ENCODE data around the gene GLS.
"Not testable (repeated sequence)": the region's sequence is repeated elsewhere in the genome, so short reads cannot be mapped to it uniquely, and the experiment has no call there.

GLS gene

GRCh38 chr2:190987938-190988337 lies 107.3 kb downstream of the GLS start:
- no peak for DNase-seq (ENCODE audit: extremely low read depth in 1 of 2, low read depth in 1 of 2)

- no peak for DNase-seq (ENCODE audit: extremely low read depth in 1 of 2, low read depth in 1 of 2)
Observed at GRCh38 chr2:190988910-190989309, 108.3 kb downstream of the GLS start.

- no peak for DNase-seq (ENCODE audit: extremely low read depth in 1 of 2, low read depth in 1 of 2)
Observed at GRCh38 chr2:190990132-190990531, 109.5 kb downstream of the GLS start.

- no peak for DNase-seq (ENCODE audit: extremely low read depth in 1 of 2, low read depth in 1 of 2)
Observed at GRCh38 chr2:190993292-190993643, 112.6 kb downstream of the GLS start.

GRCh38 chr2:190994148-190994547 lies 113.5 kb downstream of the GLS start:
- no peak for DNase-seq (ENCODE audit: extremely low read depth in 1 of 2, low read depth in 1 of 2)

GRCh38 chr2:190995315-190995714 lies 114.7 kb downstream of the GLS start:
- DNase-seq (ENCODE audit: extremely low read depth in 1 of 2, low read depth in 1 of 2) = not testable (repeated sequence)

- DNase-seq (ENCODE audit: extremely low read depth in 1 of 2, low read depth in 1 of 2) = no peak
Observed at GRCh38 chr2:190996338-190996946, 115.8 kb downstream of the GLS start.

GRCh38 chr2:190996947-190997346 lies 116.3 kb downstream of the GLS start:
- no peak for DNase-seq (ENCODE audit: extremely low read depth in 1 of 2, low read depth in 1 of 2)

GRCh38 chr2:190997526-190998113 lies 117.0 kb downstream of the GLS start:
- DNase-seq (ENCODE audit: extremely low read depth in 1 of 2, low read depth in 1 of 2) = no peak

- no peak for DNase-seq (ENCODE audit: extremely low read depth in 1 of 2, low read depth in 1 of 2)
Observed at GRCh38 chr2:190999058-190999457, 118.4 kb downstream of the GLS start.

GRCh38 chr2:190999949-191000665 lies 119.5 kb downstream of the GLS start:
- DNase-seq (ENCODE audit: extremely low read depth in 1 of 2, low read depth in 1 of 2) = no peak

- no peak for DNase-seq (ENCODE audit: extremely low read depth in 1 of 2, low read depth in 1 of 2)
Observed at GRCh38 chr2:191001032-191001431, 120.4 kb downstream of the GLS start.

- DNase-seq (ENCODE audit: extremely low read depth in 1 of 2, low read depth in 1 of 2) = no peak
Observed at GRCh38 chr2:191001624-191002023, 121.0 kb downstream of the GLS start.

GRCh38 chr2:191003405-191004309 lies 123.0 kb downstream of the GLS start:
- DNase-seq (ENCODE audit: extremely low read depth in 1 of 2, low read depth in 1 of 2) = no peak

GRCh38 chr2:191006297-191006696 lies 125.7 kb downstream of the GLS start:
- no peak for DNase-seq (ENCODE audit: extremely low read depth in 1 of 2, low read depth in 1 of 2)

- DNase-seq (ENCODE audit: extremely low read depth in 1 of 2, low read depth in 1 of 2) = no peak
Observed at GRCh38 chr2:191006997-191007783, 126.6 kb downstream of the GLS start.

- DNase-seq (ENCODE audit: extremely low read depth in 1 of 2, low read depth in 1 of 2) = no peak
Observed at GRCh38 chr2:191008286-191008685, 127.7 kb downstream of the GLS start.

- DNase-seq (ENCODE audit: extremely low read depth in 1 of 2, low read depth in 1 of 2) = no peak
Observed at GRCh38 chr2:191009541-191010374, 129.1 kb downstream of the GLS start.

All from activated CD8-positive, alpha-beta memory T cell treated with anti-CD3 and anti-CD28 coated beads for 1 hour (primary cell).